Epithelial cell of proximal tubule (primary cell): ENCODE results near the gene RTN4RL2. TPM values are rescaled to one million over a fixed set of nuclear protein-coding genes. Genes with fewer than 3 reads are reported as not detected.

ENCODE experiments used
- DNase-seq: peaks from one replicate; pipeline ENCODE4 v3.0.0-alpha.2; 2011; ENCODE audit warnings: low read depth
- H3K4me3 ChIP-seq: 2 replicates; pipeline ENCODE4 v1.5.1; 2011; ENCODE audit warnings: low read depth, mild to moderate bottlenecking, low read length
- total RNA-seq: library from RNA; depleted of rRNA; stranded (reverse); fragments of >200 nt; gene quantifications from 2 replicates; pipeline ENCODE4 v1.2.3, GENCODE V29; 2015
- TF ChIP-seq, protein P1 (sequence below): conservative IDR thresholded peaks from 2 replicates; pipeline ENCODE4 v1.5.1; 2012; ENCODE audit warnings: low read depth, mild to moderate bottlenecking, low read length

The RTN4RL2 gene
- total RNA-seq, 1 donor from 2014 or later: 0.98 TPM

- DNase-seq: no peak
- H3K4me3 ChIP-seq: no peak overlapping the region
- TF ChIP-seq, protein P1, sequence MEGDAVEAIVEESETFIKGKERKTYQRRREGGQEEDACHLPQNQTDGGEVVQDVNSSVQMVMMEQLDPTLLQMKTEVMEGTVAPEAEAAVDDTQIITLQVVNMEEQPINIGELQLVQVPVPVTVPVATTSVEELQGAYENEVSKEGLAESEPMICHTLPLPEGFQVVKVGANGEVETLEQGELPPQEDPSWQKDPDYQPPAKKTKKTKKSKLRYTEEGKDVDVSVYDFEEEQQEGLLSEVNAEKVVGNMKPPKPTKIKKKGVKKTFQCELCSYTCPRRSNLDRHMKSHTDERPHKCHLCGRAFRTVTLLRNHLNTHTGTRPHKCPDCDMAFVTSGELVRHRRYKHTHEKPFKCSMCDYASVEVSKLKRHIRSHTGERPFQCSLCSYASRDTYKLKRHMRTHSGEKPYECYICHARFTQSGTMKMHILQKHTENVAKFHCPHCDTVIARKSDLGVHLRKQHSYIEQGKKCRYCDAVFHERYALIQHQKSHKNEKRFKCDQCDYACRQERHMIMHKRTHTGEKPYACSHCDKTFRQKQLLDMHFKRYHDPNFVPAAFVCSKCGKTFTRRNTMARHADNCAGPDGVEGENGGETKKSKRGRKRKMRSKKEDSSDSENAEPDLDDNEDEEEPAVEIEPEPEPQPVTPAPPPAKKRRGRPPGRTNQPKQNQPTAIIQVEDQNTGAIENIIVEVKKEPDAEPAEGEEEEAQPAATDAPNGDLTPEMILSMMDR: peak; percentile 97
Observed at GRCh38 chr11:57493507-57494503, 33.5 kb downstream of the RTN4RL2 start.

DNA sequence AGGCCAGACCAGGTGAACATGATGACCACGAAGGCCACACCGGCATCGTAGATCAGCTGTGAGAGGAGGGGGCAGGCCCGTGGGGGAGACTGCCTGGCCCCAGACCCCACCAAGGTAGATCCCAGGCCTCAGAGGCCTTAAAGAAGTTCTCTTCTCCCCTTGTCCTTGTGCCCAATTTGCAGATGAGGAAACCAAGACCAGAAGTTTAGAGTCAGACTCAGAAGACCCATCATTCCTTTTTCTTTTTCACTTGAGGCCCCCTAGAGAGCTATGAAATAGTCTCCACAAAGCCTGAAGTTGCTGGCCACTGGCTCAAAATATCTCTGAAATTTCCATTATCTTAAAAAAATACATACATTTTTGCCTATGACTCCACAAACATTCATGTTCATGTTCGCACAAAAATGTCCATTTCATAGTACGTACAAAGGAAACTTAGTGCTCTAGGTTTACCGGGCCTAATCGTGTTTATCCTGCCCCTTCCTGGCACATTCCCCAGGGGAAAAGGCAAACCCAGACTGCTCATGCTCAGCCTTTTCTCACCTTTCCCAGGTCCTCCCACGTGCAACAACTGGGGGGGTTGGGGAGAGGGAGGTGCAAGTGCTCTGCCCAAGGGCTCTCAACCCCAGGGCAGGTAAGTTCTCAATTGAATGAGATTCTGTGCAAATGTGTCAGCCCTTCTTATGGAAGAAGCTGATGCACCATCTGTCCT lies 35.9 kb downstream of the RTN4RL2 start:
- H3K4me3 ChIP-seq: no peak overlapping the region
- DNase-seq: no peak
- TF ChIP-seq, protein P1: no peak

- TF ChIP-seq, protein P1: no peak
- DNase-seq: no peak
- H3K4me3 ChIP-seq: no peak overlapping the region
Observed at GRCh38 chr11:57497303-57498247, 37.2 kb downstream of the RTN4RL2 start.

- H3K4me3 ChIP-seq: no peak overlapping the region
- TF ChIP-seq, protein P1: no peak
- no peak for DNase-seq
Observed at GRCh38 chr11:57498540-57498939, 38.2 kb downstream of the RTN4RL2 start.

- TF ChIP-seq, protein P1: no peak
- H3K4me3 ChIP-seq: peak overlapping the region; percentile 49
- DNase-seq: no peak
Observed at GRCh38 chr11:57499413-57499982, 39.2 kb downstream of the RTN4RL2 start.

- peak overlapping the region; percentile 49 for H3K4me3 ChIP-seq
- no peak for DNase-seq
- TF ChIP-seq, protein P1: no peak
Observed at GRCh38 chr11:57499983-57500461, 39.7 kb downstream of the RTN4RL2 start.
